ENCODE data around the gene MPZ. TPM values are rescaled to one million over a fixed set of nuclear protein-coding genes. Genes with fewer than 3 reads are reported as not detected.

MPZ gene
- total and polyA plus RNA-seq, 9 of the 15 experiments (the other 6 are each of a cell fraction or from before 2014, with no cell fraction given): 0.22 to 16.6 (median 10.9) TPM

DNA sequence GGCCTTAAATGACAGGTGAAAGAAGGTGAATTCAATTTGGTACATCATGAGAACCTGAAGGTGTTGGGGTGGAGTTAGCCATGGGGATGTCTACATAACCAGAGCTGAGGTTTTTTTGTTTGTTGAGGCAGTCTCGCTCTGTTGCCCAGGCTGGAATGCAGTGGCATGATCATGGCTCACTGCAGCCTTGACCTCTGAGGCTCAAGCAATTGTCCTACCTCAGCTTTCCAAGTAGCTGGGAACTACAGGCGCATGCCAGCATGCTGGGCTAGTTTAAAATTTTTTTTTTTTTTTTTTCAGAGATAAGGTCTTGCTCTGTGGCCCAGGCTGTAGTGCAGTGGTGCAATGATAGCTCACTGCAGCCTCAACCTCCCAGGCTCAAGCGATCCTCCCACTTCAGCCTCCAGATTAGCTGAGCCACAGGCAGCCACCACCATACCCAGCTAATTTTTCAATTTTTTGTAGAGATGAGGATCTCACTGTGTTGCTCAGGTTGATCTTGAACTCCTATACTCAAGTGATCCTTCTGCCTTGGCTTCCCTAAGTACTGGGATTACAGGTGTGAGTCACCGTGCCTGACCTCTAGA is 1.9 kb upstream of the MPZ start (continued):
- TF ChIP-seq ZNF57 (CRISPR knock-in tag; IDR thresholded peaks at IDR 0.05) (no peak), DIDO1 (tag; IDR thresholded peaks at IDR 0.05; ENCODE audit: low read depth) (0 out of 2 replicates have a peak, but pooled peaks have one; percentile 6), ZNF583 (CRISPR knock-in tag; IDR thresholded peaks at IDR 0.05) (no peak), ZBTB33 (CRISPR knock-in tag; IDR thresholded peaks at IDR 0.05) (no peak), ZNF384 (IDR thresholded peaks at IDR 0.05; ENCODE audit: low read depth, low read length) (0 out of 2 replicates have a peak, but pooled peaks have one; percentile 36), KLF1 (tag; IDR thresholded peaks at IDR 0.05) (no peak), PRDM10 (IDR thresholded peaks at IDR 0.05; ENCODE audit: partially characterized antibody) (no peak), GTF2B (IDR thresholded peaks at IDR 0.05; ENCODE audit: extremely low read depth, insufficient read length) (no peak), MYC (IDR thresholded peaks at IDR 0.05; ENCODE audit: low read depth, low read length) (no peak), MYC (CRISPR knock-in tag; IDR thresholded peaks at IDR 0.05; ENCODE audit: borderline replicate concordance, low read depth) (no peak), ZBED1 (IDR thresholded peaks at IDR 0.05) (no peak), POLR2AphosphoS5 (IDR thresholded peaks at IDR 0.05; ENCODE audit: control insufficient read depth, insufficient read depth, low read depth, low read length) (no peak)
- TF ChIP-seq, protein P1, sequence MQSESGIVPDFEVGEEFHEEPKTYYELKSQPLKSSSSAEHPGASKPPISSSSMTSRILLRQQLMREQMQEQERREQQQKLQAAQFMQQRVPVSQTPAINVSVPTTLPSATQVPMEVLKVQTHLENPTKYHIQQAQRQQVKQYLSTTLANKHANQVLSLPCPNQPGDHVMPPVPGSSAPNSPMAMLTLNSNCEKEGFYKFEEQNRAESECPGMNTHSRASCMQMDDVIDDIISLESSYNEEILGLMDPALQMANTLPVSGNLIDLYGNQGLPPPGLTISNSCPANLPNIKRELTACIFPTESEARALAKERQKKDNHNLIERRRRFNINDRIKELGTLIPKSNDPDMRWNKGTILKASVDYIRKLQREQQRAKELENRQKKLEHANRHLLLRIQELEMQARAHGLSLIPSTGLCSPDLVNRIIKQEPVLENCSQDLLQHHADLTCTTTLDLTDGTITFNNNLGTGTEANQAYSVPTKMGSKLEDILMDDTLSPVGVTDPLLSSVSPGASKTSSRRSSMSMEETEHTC (IDR thresholded peaks at IDR 0.05): no peak
- TF ChIP-seq, protein P2, sequence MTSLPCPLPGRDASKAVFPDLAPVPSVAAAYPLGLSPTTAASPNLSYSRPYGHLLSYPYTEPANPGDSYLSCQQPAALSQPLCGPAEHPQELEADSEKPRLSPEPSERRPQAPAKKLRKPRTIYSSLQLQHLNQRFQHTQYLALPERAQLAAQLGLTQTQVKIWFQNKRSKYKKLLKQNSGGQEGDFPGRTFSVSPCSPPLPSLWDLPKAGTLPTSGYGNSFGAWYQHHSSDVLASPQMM (CRISPR knock-in tag; IDR thresholded peaks at IDR 0.05): no peak
